Uterus (tissue), 2 donors: ENCODE measurements around the gene KIAA1143.

Experiments
- POLR2A ChIP-seq, 2 donors: fragments of 450-650 bp; IDR thresholded peaks; one replicate each; pipeline ENCODE4 v1.6.1; 2016; ENCODE audit warnings: antibody characterized with exemption in 2 of 2, mild to moderate bottlenecking in 1 of 2, moderate library complexity in 1 of 2
- TF ChIP-seq, protein P1 (sequence below), 4 experiments: fragments of 200-600 bp in 2 of 4; fragments of 450-650 bp in 2 of 4; sonication (generic) in 2 of 4; IDR thresholded peaks; one replicate each; pipeline ENCODE4 v1.5.1; 2016 to 2019; ENCODE audit warnings: antibody characterized with exemption in 4 of 4, mild to moderate bottlenecking in 2 of 4, moderate library complexity in 1 of 4

DNA sequence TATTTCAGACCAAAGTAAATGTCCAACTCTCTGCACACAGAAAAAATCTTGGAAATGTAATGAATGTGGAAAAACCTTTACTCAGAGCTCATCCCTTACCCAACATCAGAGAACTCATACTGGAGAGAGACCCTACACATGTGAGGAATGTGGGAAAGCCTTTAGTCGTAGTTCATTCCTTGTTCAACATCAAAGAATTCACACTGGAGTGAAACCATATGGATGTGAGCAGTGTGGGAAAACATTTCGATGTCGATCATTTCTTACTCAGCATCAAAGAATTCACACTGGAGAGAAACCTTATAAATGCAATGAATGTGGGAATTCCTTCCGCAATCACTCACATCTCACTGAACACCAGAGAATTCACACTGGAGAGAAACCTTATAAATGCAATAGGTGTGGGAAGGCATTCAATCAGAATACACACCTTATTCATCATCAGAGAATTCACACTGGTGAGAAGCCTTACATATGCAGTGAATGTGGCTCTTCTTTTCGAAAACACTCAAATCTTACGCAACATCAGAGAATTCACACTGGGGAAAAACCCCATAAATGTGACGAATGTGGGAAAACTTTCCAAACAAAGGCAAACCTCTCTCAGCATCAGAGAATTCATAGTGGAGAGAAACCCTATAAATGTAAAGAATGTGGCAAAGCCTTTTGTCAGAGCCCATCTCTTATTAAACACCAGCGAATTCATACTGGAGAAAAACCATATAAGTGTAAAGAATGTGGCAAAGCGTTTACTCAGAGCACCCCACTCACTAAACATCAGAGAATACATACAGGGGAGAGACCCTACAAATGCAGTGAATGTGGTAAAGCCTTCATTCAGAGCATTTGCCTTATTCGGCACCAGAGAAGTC lies 40.0 kb downstream of the KIAA1143 start:
- TF ChIP-seq POLR2A (IDR thresholded peaks at IDR 0.05): no peak
- TF ChIP-seq, protein P1, sequence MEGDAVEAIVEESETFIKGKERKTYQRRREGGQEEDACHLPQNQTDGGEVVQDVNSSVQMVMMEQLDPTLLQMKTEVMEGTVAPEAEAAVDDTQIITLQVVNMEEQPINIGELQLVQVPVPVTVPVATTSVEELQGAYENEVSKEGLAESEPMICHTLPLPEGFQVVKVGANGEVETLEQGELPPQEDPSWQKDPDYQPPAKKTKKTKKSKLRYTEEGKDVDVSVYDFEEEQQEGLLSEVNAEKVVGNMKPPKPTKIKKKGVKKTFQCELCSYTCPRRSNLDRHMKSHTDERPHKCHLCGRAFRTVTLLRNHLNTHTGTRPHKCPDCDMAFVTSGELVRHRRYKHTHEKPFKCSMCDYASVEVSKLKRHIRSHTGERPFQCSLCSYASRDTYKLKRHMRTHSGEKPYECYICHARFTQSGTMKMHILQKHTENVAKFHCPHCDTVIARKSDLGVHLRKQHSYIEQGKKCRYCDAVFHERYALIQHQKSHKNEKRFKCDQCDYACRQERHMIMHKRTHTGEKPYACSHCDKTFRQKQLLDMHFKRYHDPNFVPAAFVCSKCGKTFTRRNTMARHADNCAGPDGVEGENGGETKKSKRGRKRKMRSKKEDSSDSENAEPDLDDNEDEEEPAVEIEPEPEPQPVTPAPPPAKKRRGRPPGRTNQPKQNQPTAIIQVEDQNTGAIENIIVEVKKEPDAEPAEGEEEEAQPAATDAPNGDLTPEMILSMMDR (IDR thresholded peaks at IDR 0.05): no peak
